AG08396 (cell line): Measurements from ENCODE around the gene ATF7IP.
"Not testable (repeated sequence)": the region's sequence is repeated elsewhere in the genome, so short reads cannot be mapped to it uniquely, and the experiment has no call there.

Experiments used
- DNase-seq: peaks from one replicate; pipeline ENCODE4 v3.0.0; 2012; ENCODE audit warnings: low spot score, mixed read lengths

ATF7IP gene

GRCh38 chr12:14365294-14366208 is at the start of gene ATF7IP:
Gene ATF7IP, plus strand, starts transcription at chr12:14365682. Its CDS starts 58,234 bp downstream, at chr12:14423916.
- DNase-seq = peak; percentile 99

- no peak for DNase-seq
These were observed 47.9 kb upstream of the ATF7IP start for GRCh38 chr12:14317362-14318146.

GRCh38 chr12:14319704-14320427 is 45.6 kb upstream of the ATF7IP start:
- DNase-seq = not testable (repeated sequence)

GRCh38 chr12:14322403-14322802 is 43.1 kb upstream of the ATF7IP start:
- DNase-seq = peak; percentile 16

- DNase-seq = no peak
These were observed 39.7 kb upstream of the ATF7IP start for GRCh38 chr12:14325716-14326343.

GRCh38 chr12:14326699-14327098 is 38.8 kb upstream of the ATF7IP start:
- DNase-seq = peak; percentile 14

- DNase-seq = peak; percentile 39
These were observed 37.8 kb upstream of the ATF7IP start for GRCh38 chr12:14327711-14328110.

- no peak for DNase-seq
These were observed 33.0 kb upstream of the ATF7IP start for GRCh38 chr12:14332482-14332881.

- DNase-seq = no peak
These were observed 25.1 kb upstream of the ATF7IP start for GRCh38 chr12:14340371-14340770.

GRCh38 chr12:14351524-14351923 is 14.0 kb upstream of the ATF7IP start:
- DNase-seq = not testable (repeated sequence)

- not testable (repeated sequence) for DNase-seq
These were observed 13.4 kb upstream of the ATF7IP start for GRCh38 chr12:14352066-14352465.

GRCh38 chr12:14354665-14355064 is 10.8 kb upstream of the ATF7IP start:
- DNase-seq = not testable (repeated sequence)

- no peak for DNase-seq
These were observed 9.3 kb upstream of the ATF7IP start for GRCh38 chr12:14356147-14356546.

- DNase-seq = no peak
These were observed 8.0 kb upstream of the ATF7IP start for GRCh38 chr12:14357486-14357885.

- DNase-seq = no peak
These were observed 3.1 kb upstream of the ATF7IP start for GRCh38 chr12:14362352-14362751.

GRCh38 chr12:14364583-14365271 is 755 bp upstream of the ATF7IP start:
- no peak for DNase-seq

GRCh38 chr12:14366209-14367039 is 942 bp downstream of the ATF7IP start:
- DNase-seq = no peak

- no peak for DNase-seq
These were observed 1.7 kb downstream of the ATF7IP start for GRCh38 chr12:14367040-14367661.

GRCh38 chr12:14369311-14369710 is 3.8 kb downstream of the ATF7IP start:
- no peak for DNase-seq

GRCh38 chr12:14373217-14373616 is 7.7 kb downstream of the ATF7IP start:
- no peak for DNase-seq
